H1 (cell line): ENCODE results near the gene TMEM151B. TPM values are rescaled to one million over a fixed set of nuclear protein-coding genes. Genes with fewer than 3 reads are reported as not detected.

Source experiments
- CTCF ChIA-PET: fragments of 300-600 bp; sonication (Branson Sonifier 250); formaldehyde crosslinking; loops from one replicate; lab custom pipeline; 2021; ENCODE audit not compliant: partially characterized antibody; lab: Charles Lee
- POLR2A ChIA-PET: fragments of 300-600 bp; sonication (Branson Sonifier 250); formaldehyde crosslinking; loops from one replicate; lab custom pipeline; 2021; ENCODE audit warnings: inconsistent platforms; ENCODE audit not compliant: partially characterized antibody; lab: Charles Lee
- DNase-seq, 2 experiments: peaks; one replicate each; pipeline versions ENCODE4 v3.0.0 to v3.0.0-alpha.2; 2010 to 2022; ENCODE audit warnings: low spot score in 2 of 2, low read depth in 1 of 2, mixed read lengths in 1 of 2
- FAIRE-seq: peaks from 2 replicates; lab custom pipeline; 2011; peaks lifted over from hg19 to GRCh38; lab: Jason Lieb, UNC
- H2AFZ ChIP-seq: 2 replicates; pipeline ENCODE4 v1.8.1; 2012; ENCODE audit warnings: low read length, inconsistent platforms
- H2AK5ac ChIP-seq: 2 replicates; pipeline ENCODE4 v1.6.1; 2013; ENCODE audit warnings: low read depth, low read length
- H2BK120ac ChIP-seq: replicated peaks from 2 replicates; pipeline ENCODE3; 2013; ENCODE audit warnings: low read depth, low read length, inconsistent platforms
- H2BK12ac ChIP-seq: 2 replicates; pipeline ENCODE4 v1.6.1; 2013; ENCODE audit warnings: low read depth, low read length
- H2BK15ac ChIP-seq: 2 replicates; pipeline ENCODE4 v1.6.1; 2013; ENCODE audit warnings: low read length
- H2BK20ac ChIP-seq: 2 replicates; pipeline ENCODE4 v1.6.1; 2013; ENCODE audit warnings: low read length
- H2BK5ac ChIP-seq: 2 replicates; pipeline ENCODE4 v1.6.1; 2013; ENCODE audit warnings: low read depth, low read length
- H3K14ac ChIP-seq: 2 replicates; pipeline ENCODE4 v1.6.1; 2013; ENCODE audit warnings: inconsistent platforms; ENCODE audit not compliant: insufficient read length
- H3K18ac ChIP-seq: 2 replicates; pipeline ENCODE4 v1.6.1; 2013; ENCODE audit warnings: low read length; ENCODE audit errors: extremely low read depth
- H3K23ac ChIP-seq: 2 replicates; pipeline ENCODE4 v1.6.1; 2013; ENCODE audit warnings: inconsistent platforms; ENCODE audit not compliant: insufficient read length
- H3K23me2 ChIP-seq: 2 replicates; pipeline ENCODE4 v1.6.1; 2013; ENCODE audit warnings: low read depth, low read length
- H3K27ac ChIP-seq: 2 replicates; pipeline ENCODE4 v1.6.1; 2011; ENCODE audit warnings: low read depth, low read length, inconsistent platforms
- H3K27me3 ChIP-seq, 4 experiments: replicated peaks in 1 of 4; 1 replicate in 1 of 4; 2 replicates in 3 of 4; pipeline versions ENCODE4 v1.6.1 to v1.8.1; 2011 to 2013; ENCODE audit warnings: low read length in 3 of 4, mild to moderate bottlenecking in 3 of 4, inconsistent platforms in 2 of 4, mixed read lengths in 2 of 4, moderate library complexity in 1 of 4; ENCODE audit not compliant: control insufficient read depth in 3 of 4, insufficient read depth in 3 of 4; ENCODE audit errors: extremely low read depth in 1 of 4
- H3K36me3 ChIP-seq, 4 experiments: 2 replicates each; pipeline versions ENCODE4 v1.6.1 to v1.8.1; 2011 to 2013; ENCODE audit warnings: mild to moderate bottlenecking in 4 of 4, low read length in 3 of 4, moderate library complexity in 2 of 4, control low read depth in 1 of 4, inconsistent platforms in 1 of 4; ENCODE audit not compliant: insufficient read depth in 4 of 4, control insufficient read depth in 2 of 4
- H3K4ac ChIP-seq: replicated peaks from 2 replicates; pipeline ENCODE3; 2013; ENCODE audit warnings: low read length, low read depth, mixed read lengths, inconsistent platforms; ENCODE audit not compliant: insufficient read length
- H3K4me1 ChIP-seq, 4 experiments: replicated peaks in 1 of 4; 1 replicate in 1 of 4; 2 replicates in 3 of 4; pipeline versions ENCODE4 v1.6.1 to v1.8.1; 2011 to 2013; ENCODE audit warnings: low read length in 3 of 4, inconsistent platforms in 2 of 4, mixed read lengths in 1 of 4; ENCODE audit not compliant: insufficient read depth in 4 of 4, control insufficient read depth in 3 of 4
- H3K4me2 ChIP-seq, 2 experiments: 2 replicates each; pipeline versions ENCODE4 v1.6.1 to v1.8.1; 2011 to 2013; ENCODE audit warnings: low read depth in 2 of 2, low read length in 2 of 2, control low read depth in 1 of 2, inconsistent platforms in 1 of 2, mild to moderate bottlenecking in 1 of 2; ENCODE audit not compliant: insufficient read depth in 1 of 2
- H3K4me3 ChIP-seq, 4 experiments: fragments of 200-600, 300-600 bp in 1 of 4; sonication (generic), shearing (Covaris generic), sonication (Bioruptor Twin) in 1 of 4; 2 replicates each; pipeline versions ENCODE4 v1.5.1 to v1.8.1; 2011 to 2016; ENCODE audit warnings: low read length in 4 of 4, low read depth in 3 of 4, control low read depth in 2 of 4, inconsistent platforms in 2 of 4, mild to moderate bottlenecking in 2 of 4, mixed read lengths in 1 of 4, moderate library complexity in 1 of 4; ENCODE audit not compliant: insufficient read depth in 2 of 4; ENCODE audit errors: extremely low read depth in 1 of 4
- H3K56ac ChIP-seq: replicated peaks from 2 replicates; pipeline ENCODE3; 2013; ENCODE audit warnings: low read depth, mild to moderate bottlenecking, mixed read lengths, low read length, inconsistent platforms; ENCODE audit not compliant: insufficient read length
- H3K79me1 ChIP-seq: 2 replicates; pipeline ENCODE4 v1.6.1; 2013; ENCODE audit warnings: low read depth, low read length, control low read depth
- H3K79me2 ChIP-seq, 2 experiments: 2 replicates each; pipeline versions ENCODE4 v1.6.1 to v1.8.1; 2012 to 2013; ENCODE audit warnings: low read length in 2 of 2, mild to moderate bottlenecking in 2 of 2, inconsistent platforms in 1 of 2; ENCODE audit not compliant: insufficient read depth in 2 of 2, control insufficient read depth in 1 of 2
- H3K9ac ChIP-seq, 4 experiments: replicated peaks in 1 of 4; 1 replicate in 1 of 4; 2 replicates in 3 of 4; pipeline versions ENCODE4 v1.6.1 to v1.8.1; 2011 to 2013; ENCODE audit warnings: low read depth in 3 of 4, low read length in 3 of 4, control low read depth in 2 of 4, mild to moderate bottlenecking in 2 of 4, moderate library complexity in 2 of 4, inconsistent platforms in 1 of 4; ENCODE audit errors: extremely low read depth in 1 of 4
- H3K9me3 ChIP-seq, 2 experiments: 2 replicates each; pipeline versions ENCODE4 v1.6.1 to v1.8.1; 2012 to 2013; ENCODE audit warnings: mild to moderate bottlenecking in 2 of 2, moderate library complexity in 2 of 2, control low read depth in 1 of 2, inconsistent platforms in 1 of 2, low read depth in 1 of 2, low read length in 1 of 2, mixed read lengths in 1 of 2; ENCODE audit not compliant: insufficient read depth in 2 of 2
- H4K20me1 ChIP-seq, 2 experiments: replicated peaks in 1 of 2; 2 replicates each; pipeline versions ENCODE3 to v1.8.1; 2011 to 2013; ENCODE audit warnings: inconsistent platforms in 2 of 2, low read length in 2 of 2, mild to moderate bottlenecking in 1 of 2; ENCODE audit not compliant: insufficient read depth in 2 of 2, control insufficient read depth in 1 of 2
- H4K5ac ChIP-seq: 2 replicates; pipeline ENCODE4 v1.6.1; 2013; ENCODE audit warnings: low read length, low read depth, mixed read lengths, inconsistent platforms; ENCODE audit not compliant: insufficient read length
- H4K8ac ChIP-seq: 2 replicates; pipeline ENCODE4 v1.8.0; 2013; ENCODE audit warnings: mild to moderate bottlenecking, moderate library complexity, low read length, inconsistent platforms; ENCODE audit not compliant: insufficient read depth; ENCODE audit errors: extremely low read depth
- H4K91ac ChIP-seq: replicated peaks from 2 replicates; pipeline ENCODE3; 2013; ENCODE audit warnings: low read length, mixed read lengths, inconsistent platforms; ENCODE audit not compliant: insufficient read length
- CBX8 ChIP-seq: fragments of 300-800, 300-1000 bp; sonication (generic); IDR thresholded peaks from 2 replicates; pipeline ENCODE4 v1.7.1; 2016; ENCODE audit warnings: low read depth, low read length, borderline replicate concordance
- CTCF ChIP-seq, 3 experiments: IDR thresholded peaks; 1 replicate in 2 of 3; 2 replicates in 1 of 3; pipeline versions ENCODE4 v1.5.1 to v1.6.1; 2011; ENCODE audit warnings: low read length in 3 of 3, mild to moderate bottlenecking in 3 of 3, inconsistent platforms in 2 of 3, low read depth in 1 of 3, moderate library complexity in 1 of 3; ENCODE audit not compliant: insufficient read depth in 1 of 3; ENCODE audit errors: control extremely low read depth in 1 of 3
- NRF1 ChIP-seq: IDR thresholded peaks from 2 replicates; pipeline ENCODE4 v1.6.1; 2011; ENCODE audit warnings: mild to moderate bottlenecking, low read depth, low read length, improper control_type of control experiment
- RAD21 ChIP-seq, 2 experiments: IDR thresholded peaks in 1 of 2; conservative IDR thresholded peaks in 1 of 2; 2 replicates each; pipeline ENCODE4 v1.6.1; 2011; ENCODE audit warnings: low read depth in 2 of 2, low read length in 2 of 2, improper control_type of control experiment in 1 of 2, inconsistent platforms in 1 of 2, mild to moderate bottlenecking in 1 of 2, moderate library complexity in 1 of 2
- RFX5 ChIP-seq: IDR thresholded peaks from 2 replicates; pipeline ENCODE4 v1.6.1; 2011; ENCODE audit warnings: low read depth, low read length, improper control_type of control experiment, borderline replicate concordance
- TBP ChIP-seq: IDR thresholded peaks from 2 replicates; pipeline ENCODE4 v1.6.1; 2011; ENCODE audit warnings: low read depth, low read length, improper control_type of control experiment
- WGBS, 2 experiments: shearing (Covaris generic) in 1 of 2; methylation state at CpG; one replicate each; pipeline versions ENCODE4 v1.1.6 to v1.1.7; 2013 to 2015; ENCODE audit warnings: low lambda C conversion rate in 2 of 2, mixed read lengths in 2 of 2, inconsistent platforms in 1 of 2, low coverage in 1 of 2, missing lambda C conversion rate in 1 of 2; ENCODE audit not compliant: insufficient replicate concordance in 2 of 2, insufficient coverage in 1 of 2, insufficient read length in 1 of 2; ENCODE audit errors: extremely low coverage in 1 of 2, missing lambda C conversion rate in 1 of 2; 5-methylcytosine and 5-hydroxymethylcytosine counted together
- polyA plus RNA-seq, 7 experiments: library from polyadenylated mRNA; depleted of rRNA in 3 of 7; stranded (reverse) in 5 of 7; unstranded in 2 of 7; fragments of >200 nt in 5 of 7; fragments of 200-250 nt in 2 of 7; gene quantifications; 1 replicate in 5 of 7; 2 replicates in 1 of 7; 4 replicates in 1 of 7; pipeline versions ENCODE4 v1.2.1 to v1.2.3, GENCODE V29; 2011 to 2013; ENCODE audit warnings: missing spikeins in 2 of 7, mixed read lengths in 2 of 7
- total RNA-seq: library from RNA; stranded (reverse); fragmentation: NEBNext Ultra II Directional; extraction: Animal tissue kit (Norgen Biotek cat#: 25700); gene quantifications from 2 replicates; pipeline ENCODE4 v1.2.1, GENCODE V29; 2021

The TMEM151B gene
- total and polyA plus RNA-seq, 2 of the 8 experiments (the other 6 are each of a cell fraction or from before 2014, with no cell fraction given) = 8.0 to 15.5 TPM

- Histone ChIP-seq H3K9ac (no peak overlapping the region), H3K4me3 (no peak overlapping the region), H4K8ac (no peak overlapping the region), H3K23me2 (peaks cover 14% of the 10 kb centered on the region), H4K20me1 (peaks cover 2 to 3% of the 10 kb centered on the region in 2 experiments), H3K79me2 (no peaks in the 10 kb centered on the region), H2BK5ac (no peak overlapping the region), H2AK5ac (no peak overlapping the region), H3K14ac (no peak overlapping the region), H3K4me2 (no peak overlapping the region), H3K9me3 (no peaks in the 10 kb centered on the region), H2BK12ac (no peak overlapping the region), H2BK20ac (no peak overlapping the region), H2BK15ac (no peak overlapping the region), H3K56ac (no peak overlapping the region), H2BK120ac (no peak overlapping the region), H3K4me1 (peaks cover 0 to 9% (median 4%) of the 10 kb centered on the region in 4 experiments; a peak in 4 of 7 replicates), H3K18ac (no peak overlapping the region), H3K79me1 (no peaks in the 10 kb centered on the region), H2AFZ (no peak overlapping the region), H4K5ac (no peak overlapping the region), H4K91ac (no peak overlapping the region), H3K4ac (no peak overlapping the region), H3K36me3 (peaks cover 15 to 44% (median 31%) of the 10 kb centered on the region in 4 experiments), H3K27me3 (peaks cover 0 to 18% (median 12%) of the 10 kb centered on the region in 4 experiments; a peak in 6 of 7 replicates), H3K23ac (no peak overlapping the region), H3K27ac (no peak overlapping the region)
- ChIA-PET CTCF (interaction anchor here (0.7 to 13.9 kb wide), 6 partner anchors 10 to 58 kb away, joined by 5 to 330 read pairs (median 8); partner anchors contain the start of genes AARS2, NFKBIE and TMEM151B), POLR2A (interaction anchor here (1.0 to 10.4 kb wide), 7 partner anchors 6 to 45 kb away, joined by 3 to 102 read pairs (median 59); partner anchors contain the start of genes AARS2, SLC35B2 and TMEM151B)
- no peak for FAIRE-seq
- TF ChIP-seq TBP = no peak
- no peak for TF ChIP-seq RFX5
- no peak for TF ChIP-seq RAD21 (IDR thresholded peaks at IDR 0.05 in 1 of 2, conservative IDR thresholded peaks at IDR 0.05 in 1 of 2; ENCODE audit: low read depth in 2 of 2, low read length in 2 of 2)
- TF ChIP-seq CTCF (IDR thresholded peaks at IDR 0.05; ENCODE audit: control extremely low read depth in 1 of 3, insufficient read depth in 1 of 3, low read depth in 1 of 3, low read length in 3 of 3) = no peak
- no peak for TF ChIP-seq NRF1
- no peak for TF ChIP-seq CBX8
- WGBS, 2 experiments = 84% methylated on average over 7 of the region's 7 CpGs; no CpG with 5 or more reads in 1 of the 2 experiments
- no peak for DNase-seq
Measured at GRCh38 chr6:44300292-44300823, 30.1 kb downstream of the TMEM151B start.
